IMR-90 (cell line): ENCODE measurements around the gene UNC5A.

Experiments
- CTCF ChIP-seq: conservative IDR thresholded peaks from 2 replicates; pipeline ENCODE4 v1.5.1; 2012; ENCODE audit warnings: mild to moderate bottlenecking, low read depth, low read length, improper control_type of control experiment
- MXI1 ChIP-seq: IDR thresholded peaks from 2 replicates; pipeline ENCODE4 v1.6.1; 2012; ENCODE audit warnings: low read depth, mild to moderate bottlenecking, low read length, moderate library complexity, borderline replicate concordance
- POLR2A ChIP-seq: IDR thresholded peaks from 2 replicates; pipeline ENCODE4 v1.6.1; 2012; ENCODE audit warnings: mild to moderate bottlenecking, low read depth, low read length
- USF2 ChIP-seq: fragments of 150-350 bp; IDR thresholded peaks from 2 replicates; pipeline ENCODE4 v1.6.1; 2017; ENCODE audit warnings: mild to moderate bottlenecking, antibody characterized with exemption, low read length, low read depth

- TF ChIP-seq MXI1 (no peak), POLR2A (no peak), USF2 (no peak), CTCF (no peak)
These were observed 34.1 kb upstream of the UNC5A start for GRCh38 chr5:176776141-176776865.
